Frontal cortex (tissue), 4 donors: ENCODE results near the gene METTL21A. TPM values are rescaled to one million over a fixed set of nuclear protein-coding genes. Genes with fewer than 3 reads are reported as not detected.
"Not testable (repeated sequence)": the region's sequence is repeated elsewhere in the genome, so short reads cannot be mapped to it uniquely, and the experiment has no call there.

Experiments used
- DNase-seq, 2 donors: peaks; one replicate each; pipeline ENCODE4 v3.0.0; 2012; ENCODE audit warnings: low spot score in 2 of 2
- FAIRE-seq: peaks from 2 replicates; lab custom pipeline; 2012; peaks lifted over from hg19 to GRCh38; lab: Jason Lieb, UNC
- total RNA-seq: library from RNA; depleted of rRNA; stranded (reverse); fragments of >200 nt; gene quantifications from one replicate; pipeline ENCODE4 v1.2.3, GENCODE V29; 2014
- donor health status: control.
- donor health status: control.
- donor health status: control.

METTL21A gene
- total RNA-seq = 12.6 TPM

- FAIRE-seq = no peak
Observed at GRCh38 chr2:207625014-207625907, at the start of gene METTL21A. Gene METTL21A, minus strand, starts transcription at chr2:207625394. Its CDS starts 1,019 bp downstream, at chr2:207624375.

GRCh38 chr2:207674826-207675225, 49.6 kb upstream of the METTL21A start:
- no peak for DNase-seq
- no peak for FAIRE-seq

More at GRCh38 chr2:207625014-207625907, at the start of gene METTL21A:
- DNase-seq = peak; percentile 92 to 95

GRCh38 chr2:207674266-207674774, 49.1 kb upstream of the METTL21A start:
- FAIRE-seq (no peak), DNase-seq (no peak)

- DNase-seq (no peak), FAIRE-seq (no peak)
Observed at GRCh38 chr2:207673431-207673830, 48.2 kb upstream of the METTL21A start.

GRCh38 chr2:207670887-207671286, 45.7 kb upstream of the METTL21A start:
- FAIRE-seq (no peak), DNase-seq (no peak)

- no peak for FAIRE-seq
- no peak for DNase-seq
Observed at GRCh38 chr2:207663870-207664545, 38.8 kb upstream of the METTL21A start.

- DNase-seq = no peak
- FAIRE-seq = no peak
Observed at GRCh38 chr2:207662203-207662602, 37.0 kb upstream of the METTL21A start.

- FAIRE-seq = no peak
- DNase-seq = no peak
Observed at GRCh38 chr2:207660994-207661393, 35.8 kb upstream of the METTL21A start.

- FAIRE-seq (no peak), DNase-seq (no peak)
Observed at GRCh38 chr2:207658156-207658555, 33.0 kb upstream of the METTL21A start.

GRCh38 chr2:207655000-207655399, 29.8 kb upstream of the METTL21A start:
- FAIRE-seq (no peak), DNase-seq (no peak)

- not testable (repeated sequence) for DNase-seq, FAIRE-seq
Observed at GRCh38 chr2:207646582-207646981, 21.4 kb upstream of the METTL21A start.

GRCh38 chr2:207643892-207644291, 18.7 kb upstream of the METTL21A start:
- DNase-seq = no peak
- no peak for FAIRE-seq

GRCh38 chr2:207640661-207641060, 15.5 kb upstream of the METTL21A start:
- DNase-seq = no peak
- FAIRE-seq = no peak

GRCh38 chr2:207640160-207640559, 15.0 kb upstream of the METTL21A start:
- DNase-seq (no peak), FAIRE-seq (no peak)

GRCh38 chr2:207639288-207639687, 14.1 kb upstream of the METTL21A start:
- FAIRE-seq, DNase-seq: not testable (repeated sequence)

- DNase-seq (no peak), FAIRE-seq (no peak)
Observed at GRCh38 chr2:207635468-207636200, 10.4 kb upstream of the METTL21A start.

GRCh38 chr2:207633686-207634085, 8.5 kb upstream of the METTL21A start:
- DNase-seq (no peak), FAIRE-seq (no peak)

GRCh38 chr2:207632575-207633493, 7.6 kb upstream of the METTL21A start:
- no peak for FAIRE-seq
- no peak for DNase-seq

GRCh38 chr2:207630491-207630890, 5.3 kb upstream of the METTL21A start:
- FAIRE-seq (no peak), DNase-seq (no peak)
